Effector CD8-positive, alpha-beta T cell (primary cell): ENCODE results near the gene BAZ2B.

Experiments used
- DNase-seq: peaks from one replicate; lab custom pipeline; 2025; lab: John Stamatoyannopoulos, UW

The BAZ2B gene

DNA sequence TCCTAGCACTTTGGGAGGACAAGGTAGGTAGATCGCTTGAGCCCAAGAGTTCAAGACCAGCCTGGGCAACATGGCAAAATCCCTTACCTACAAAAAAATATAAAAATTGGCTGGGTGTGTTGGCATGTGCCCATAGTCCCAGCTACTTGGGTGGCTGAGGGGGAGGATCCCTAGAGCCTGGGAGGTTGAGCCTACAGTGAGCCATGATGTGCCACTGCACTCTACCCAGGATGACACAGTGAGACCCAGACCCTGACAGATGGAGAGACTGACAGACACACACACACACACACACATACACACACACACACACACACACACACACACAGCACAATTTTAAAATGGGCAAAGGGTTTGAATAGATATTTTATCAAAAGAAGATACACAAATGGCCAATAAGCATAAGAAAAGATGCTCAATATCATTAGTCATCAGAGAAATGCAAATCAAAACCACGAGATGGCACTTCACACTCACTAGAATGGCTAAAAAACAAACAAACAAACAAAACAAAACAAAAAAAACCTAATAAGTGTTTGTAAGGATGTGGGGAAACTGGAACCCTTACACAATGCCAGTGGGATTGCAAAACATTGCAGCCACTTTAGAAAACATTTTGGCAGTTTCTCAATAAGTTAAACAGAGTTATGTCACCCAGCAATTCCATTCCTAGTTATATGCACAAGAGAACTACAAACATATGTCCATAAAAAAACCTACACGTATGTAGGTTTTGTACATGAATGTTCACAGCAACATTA lies 42.3 kb downstream of the BAZ2B start:
- DNase-seq: no peak

DNA sequence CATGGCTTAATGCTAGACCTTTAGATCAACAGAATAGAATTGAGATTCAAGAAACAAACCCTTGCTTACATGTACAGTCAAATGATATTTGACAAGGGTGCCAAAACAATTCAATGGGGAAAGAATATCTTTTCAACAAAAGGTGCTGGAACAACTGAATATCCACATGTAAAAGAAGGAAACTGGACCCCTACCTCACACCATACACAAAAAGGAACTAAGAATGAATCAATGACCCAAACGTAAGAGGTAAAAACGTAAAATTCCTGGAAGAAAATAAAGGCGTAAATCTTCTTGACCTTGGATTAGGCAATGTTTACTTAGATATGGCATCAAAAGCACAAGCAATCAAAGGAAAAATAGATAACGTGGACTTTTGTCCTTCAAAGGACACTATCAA lies 43.1 kb downstream of the BAZ2B start:
- DNase-seq: no peak

DNA sequence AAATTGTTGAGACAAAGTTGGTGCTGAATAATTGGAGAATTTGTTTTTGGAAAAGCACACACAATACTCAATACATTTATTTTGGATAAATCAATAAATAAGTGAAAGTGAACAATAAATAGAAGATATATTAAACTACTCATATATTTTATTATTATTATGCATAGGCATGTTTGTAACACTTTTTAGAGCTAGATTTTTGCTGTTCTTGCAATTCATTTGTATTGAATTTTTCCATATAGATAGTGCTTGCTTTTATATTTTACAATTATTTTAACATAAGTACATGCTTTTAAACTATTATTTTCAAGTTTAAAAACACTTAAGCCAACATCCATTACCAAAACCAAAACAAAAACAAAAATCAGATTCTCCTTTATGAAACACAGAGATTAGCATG lies 43.9 kb downstream of the BAZ2B start:
- DNase-seq: no peak

DNA sequence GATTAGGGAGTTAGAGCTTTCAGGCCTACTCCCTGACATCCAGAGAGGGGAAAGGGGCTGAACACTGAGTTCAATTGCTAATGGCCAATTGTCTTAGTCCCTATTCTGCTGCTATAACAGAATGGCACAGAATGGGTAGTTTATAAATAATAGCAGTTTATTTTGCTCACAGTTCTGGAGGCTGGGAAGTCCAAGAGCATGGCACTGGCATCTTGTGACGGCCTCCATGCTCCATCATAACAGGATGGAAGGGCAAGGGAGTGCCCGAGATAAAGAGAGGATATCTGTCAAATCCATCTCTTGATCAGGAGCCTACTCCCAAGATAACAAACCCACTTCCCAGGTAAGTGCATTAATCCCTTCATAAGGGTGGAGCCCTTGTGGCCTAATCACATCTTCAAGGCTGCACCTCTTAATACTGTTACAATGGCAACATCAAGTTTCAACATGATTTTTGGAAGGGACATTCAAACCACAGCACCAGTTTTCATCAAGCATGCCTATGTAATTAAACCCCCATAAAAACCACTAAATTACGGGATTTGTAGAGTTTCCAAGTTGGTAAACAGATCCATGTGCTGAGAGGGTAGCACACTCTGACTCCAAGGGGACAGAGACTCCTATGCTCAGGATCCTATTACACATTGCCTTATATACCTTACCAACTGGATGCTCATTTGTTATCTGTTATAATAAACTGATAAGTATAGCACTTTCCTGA lies 44.6 kb downstream of the BAZ2B start:
- no peak for DNase-seq

DNA sequence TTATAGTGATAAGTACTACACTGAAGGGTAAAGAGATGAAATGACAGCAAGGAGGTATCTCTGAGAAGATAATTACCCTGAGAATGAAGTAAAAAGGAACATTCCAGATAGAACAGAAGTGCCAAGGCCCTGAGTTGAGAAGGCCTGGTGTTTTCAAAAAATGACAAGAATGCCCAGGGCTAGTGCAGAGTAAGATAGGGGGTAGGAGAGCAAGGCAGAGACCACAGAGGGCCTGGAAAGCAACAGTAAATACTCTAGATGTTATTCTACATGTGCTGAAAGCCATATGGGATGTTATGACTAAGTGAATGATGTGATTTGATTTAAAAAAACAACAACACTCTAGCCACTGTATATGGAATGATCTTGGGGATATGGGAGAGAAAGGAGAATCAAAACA lies 52.3 kb downstream of the BAZ2B start:
- DNase-seq: no peak

DNA sequence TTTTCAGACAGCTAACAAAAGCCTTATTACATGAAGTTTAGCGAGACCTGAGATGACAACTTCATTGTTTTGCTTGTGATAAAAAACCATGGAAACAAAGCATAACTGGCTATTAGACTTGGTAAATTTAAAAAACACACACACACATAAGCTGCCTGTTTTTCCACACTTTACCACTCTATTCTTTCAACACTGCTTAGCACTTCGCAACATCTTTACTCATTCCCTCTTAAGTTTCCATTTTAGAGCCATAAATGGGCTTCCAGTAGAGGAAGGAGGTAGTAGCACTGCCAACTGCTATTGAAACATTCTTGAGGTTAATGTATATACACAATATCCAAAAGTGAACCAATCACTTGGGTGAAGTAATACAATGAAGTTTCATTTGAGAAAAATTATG lies 54.1 kb downstream of the BAZ2B start:
- DNase-seq: no peak

DNA sequence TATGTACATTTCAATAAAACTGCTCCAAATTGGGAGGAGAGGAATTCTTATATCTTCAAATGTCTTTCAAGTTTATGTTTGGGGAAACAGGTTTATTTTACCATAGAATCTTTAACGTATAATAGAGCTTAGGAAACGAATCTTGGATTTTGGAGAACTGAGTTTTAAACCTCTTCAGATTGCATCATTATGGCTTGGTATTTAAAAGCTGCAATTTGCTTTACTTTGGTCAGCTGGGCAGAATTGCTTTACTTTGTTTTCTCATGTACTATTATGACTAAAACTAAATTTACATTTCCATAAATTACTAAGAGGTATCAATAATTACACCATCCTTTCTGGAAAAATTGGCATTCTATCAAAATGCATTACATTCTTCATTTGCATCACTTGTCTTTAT lies 54.6 kb downstream of the BAZ2B start:
- no peak for DNase-seq

DNA sequence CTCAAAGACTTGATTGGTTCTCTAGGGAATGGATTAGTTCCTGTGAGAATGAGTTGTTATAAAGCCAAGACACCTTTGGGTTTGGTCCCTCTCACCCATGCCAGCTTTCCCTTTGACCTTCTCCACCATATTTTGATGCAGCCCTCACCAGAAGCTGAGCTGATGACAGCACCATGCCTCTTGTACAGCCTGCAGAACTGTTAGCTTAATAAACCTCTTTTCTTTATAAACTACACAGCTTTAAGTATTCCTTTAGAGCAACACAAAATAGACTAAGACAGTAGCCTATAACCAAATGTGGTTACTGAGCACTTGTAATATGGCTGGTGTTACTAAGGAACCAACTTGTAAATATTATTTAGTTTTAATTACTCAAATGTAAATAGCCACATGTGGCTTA lies 55.1 kb downstream of the BAZ2B start:
- DNase-seq: no peak

DNA sequence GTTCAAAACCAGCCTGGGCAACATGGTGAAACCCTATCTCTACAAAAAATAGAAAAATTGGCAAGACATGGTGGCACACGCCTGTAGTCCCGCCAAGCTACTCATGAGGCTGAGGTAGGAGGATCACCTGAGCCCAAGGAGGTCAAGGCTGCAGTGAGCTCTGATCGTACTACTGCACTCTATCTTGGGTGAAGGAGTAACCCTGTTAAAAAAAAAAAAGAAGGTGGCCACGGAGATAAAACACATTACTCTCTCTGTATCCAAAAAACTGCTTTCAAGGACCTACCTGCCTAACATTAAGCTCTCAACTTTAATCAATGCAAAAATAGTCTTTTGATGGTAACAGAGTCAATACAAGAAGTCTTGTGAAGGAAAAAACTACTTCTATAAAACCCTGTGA lies 57.3 kb downstream of the BAZ2B start:
- DNase-seq: no peak

DNA sequence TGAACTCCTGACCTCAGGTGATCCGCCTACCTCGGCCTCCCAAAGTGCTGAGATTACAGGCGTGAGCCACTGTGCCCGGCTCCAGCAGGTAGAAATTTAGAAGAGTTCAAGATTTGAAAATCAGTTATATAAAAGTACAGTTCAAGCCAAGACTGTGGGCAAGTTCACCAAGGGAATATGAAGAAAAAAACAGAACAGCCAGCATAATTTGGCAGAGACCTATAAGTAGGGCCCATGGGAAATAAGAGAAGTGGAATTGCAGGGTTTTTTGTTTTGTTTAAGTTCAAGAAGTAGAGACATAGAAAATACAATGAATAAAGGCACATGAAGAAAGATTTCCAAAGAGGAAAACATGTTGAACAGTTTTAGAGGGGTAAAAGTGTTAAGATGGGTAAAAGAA lies 57.9 kb downstream of the BAZ2B start:
- no peak for DNase-seq

DNA sequence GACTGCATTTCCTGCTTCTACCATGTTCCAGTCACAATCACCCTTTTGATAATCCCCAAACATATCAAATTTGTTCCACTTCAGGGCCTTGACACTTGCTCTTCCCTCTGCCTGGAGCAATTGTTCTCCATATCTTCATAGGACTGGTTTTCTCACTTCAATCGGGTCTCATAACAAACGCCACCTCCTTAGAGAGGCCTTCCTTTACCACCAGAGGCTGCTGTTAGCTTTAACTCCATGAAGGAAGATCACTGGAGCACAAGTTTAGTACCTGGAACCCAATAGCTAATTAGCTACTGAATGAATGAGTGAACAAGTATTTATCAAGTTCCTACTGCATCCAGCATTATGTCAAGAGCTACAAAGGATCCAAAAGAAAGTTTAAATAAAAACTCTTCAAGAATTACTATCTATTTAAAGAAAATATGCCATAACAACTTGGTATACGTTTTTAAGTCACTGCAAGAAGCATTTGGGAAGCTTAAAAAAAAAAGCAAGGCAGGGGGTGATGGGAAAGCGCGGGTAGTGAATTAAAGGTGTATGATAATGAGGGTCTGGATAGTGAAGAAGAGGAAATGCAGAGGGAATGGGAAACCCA lies 58.8 kb downstream of the BAZ2B start:
- no peak for DNase-seq

DNA sequence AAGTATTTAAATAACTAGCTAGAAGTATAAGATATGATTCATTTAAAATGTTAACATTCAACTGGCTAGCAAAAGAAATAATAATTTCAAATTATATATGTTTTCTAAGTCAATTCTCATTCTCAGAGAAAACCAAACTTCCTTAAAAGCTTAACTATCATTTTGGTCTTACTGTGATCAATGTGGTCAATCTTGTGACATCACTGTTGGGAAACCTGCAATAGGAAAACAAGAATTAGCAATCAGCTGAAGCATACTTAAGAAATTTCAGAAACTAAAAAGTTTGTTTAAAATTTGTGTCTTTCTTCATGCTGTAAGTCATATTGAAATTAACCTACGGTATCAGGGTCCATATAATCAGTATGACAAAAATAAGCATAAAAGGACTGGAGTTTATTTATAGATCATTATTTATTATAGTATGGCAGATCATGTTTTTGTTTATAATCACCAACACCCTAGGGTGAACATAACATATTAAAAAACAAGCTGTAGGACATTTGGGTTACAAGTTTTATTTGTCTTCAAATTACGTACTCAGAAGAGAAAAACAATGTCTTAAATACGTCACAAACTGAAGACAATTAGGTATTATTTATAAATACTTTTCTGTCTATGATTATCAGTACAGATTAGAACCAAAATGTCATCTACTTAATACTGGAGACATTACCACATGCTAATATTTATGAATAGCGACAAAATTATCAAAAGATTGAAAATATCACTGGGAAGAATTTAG lies 60.5 kb downstream of the BAZ2B start:
- DNase-seq: no peak

DNA sequence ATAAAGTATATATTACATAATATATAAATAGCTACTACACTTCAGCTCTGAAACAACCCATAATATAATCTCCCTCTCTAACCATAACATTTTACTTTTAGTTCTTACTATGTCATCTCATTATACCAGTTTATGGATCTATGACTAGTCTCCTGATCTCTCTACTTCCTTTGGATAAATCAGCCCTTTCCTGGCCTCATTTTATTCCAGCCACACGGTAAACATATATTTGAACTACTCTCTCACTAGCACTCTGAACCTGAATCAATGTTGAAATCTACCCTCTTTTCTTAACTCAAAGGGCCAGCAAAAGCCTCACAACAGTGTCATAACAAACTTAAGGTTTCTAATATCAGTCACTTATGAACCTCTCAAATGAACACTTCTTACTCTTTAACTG lies 62.6 kb downstream of the BAZ2B start:
- no peak for DNase-seq

DNA sequence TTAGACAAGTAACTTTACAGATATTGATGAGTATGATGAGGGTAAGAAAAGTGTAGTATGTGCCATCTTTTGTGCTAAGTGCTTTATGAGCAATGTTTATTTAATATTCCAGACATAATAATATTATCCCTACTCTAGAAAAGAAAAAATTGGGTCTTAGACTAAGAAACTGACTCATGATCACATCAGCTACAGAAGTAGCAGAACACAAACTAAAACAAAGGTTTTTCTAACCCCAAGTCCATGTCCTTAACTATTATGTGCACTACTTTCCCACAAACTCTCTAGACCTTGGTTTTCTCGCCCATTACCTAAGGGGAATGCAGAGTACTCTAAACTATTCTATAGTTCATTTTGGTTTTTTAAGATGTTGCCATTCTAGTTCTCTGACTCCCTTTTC lies 64.5 kb downstream of the BAZ2B start:
- DNase-seq: no peak

DNA sequence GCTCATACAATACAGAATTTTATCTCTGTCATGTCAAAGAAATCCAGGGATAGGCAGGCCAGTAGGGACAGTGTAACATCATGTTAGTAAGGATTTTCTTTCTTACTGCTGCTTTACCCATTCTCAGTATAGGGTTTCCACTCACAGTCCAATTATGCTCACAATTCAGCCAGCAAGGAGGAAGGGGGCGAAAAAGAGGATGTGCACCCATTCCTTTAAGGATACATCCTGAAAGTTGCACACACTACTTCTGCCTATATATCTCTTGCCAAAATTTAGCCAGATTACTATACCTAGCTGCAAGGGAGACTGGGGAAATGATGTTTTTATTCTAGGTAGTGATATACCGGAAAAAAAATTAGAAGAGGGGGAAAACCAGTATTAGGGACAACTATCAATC lies 66.1 kb downstream of the BAZ2B start:
- DNase-seq: no peak

DNA sequence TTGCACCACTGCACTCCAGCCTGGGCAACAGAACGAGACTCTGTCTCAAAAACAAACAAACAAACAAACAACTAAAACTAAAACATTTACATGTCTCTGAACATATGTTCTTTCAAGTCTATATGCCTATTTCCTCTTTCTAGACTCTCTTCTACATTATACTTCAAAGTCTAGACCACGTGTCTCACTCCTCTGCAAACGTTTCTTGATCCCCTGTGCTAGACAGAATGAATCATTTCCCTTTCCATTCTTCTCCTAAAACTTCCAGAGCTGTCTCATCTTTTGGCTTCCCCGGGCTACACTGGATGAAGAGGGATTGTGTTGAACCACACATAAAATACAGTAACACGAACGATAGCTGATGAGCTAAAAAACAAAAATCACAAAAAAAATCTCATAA lies 67.1 kb downstream of the BAZ2B start:
- no peak for DNase-seq

DNA sequence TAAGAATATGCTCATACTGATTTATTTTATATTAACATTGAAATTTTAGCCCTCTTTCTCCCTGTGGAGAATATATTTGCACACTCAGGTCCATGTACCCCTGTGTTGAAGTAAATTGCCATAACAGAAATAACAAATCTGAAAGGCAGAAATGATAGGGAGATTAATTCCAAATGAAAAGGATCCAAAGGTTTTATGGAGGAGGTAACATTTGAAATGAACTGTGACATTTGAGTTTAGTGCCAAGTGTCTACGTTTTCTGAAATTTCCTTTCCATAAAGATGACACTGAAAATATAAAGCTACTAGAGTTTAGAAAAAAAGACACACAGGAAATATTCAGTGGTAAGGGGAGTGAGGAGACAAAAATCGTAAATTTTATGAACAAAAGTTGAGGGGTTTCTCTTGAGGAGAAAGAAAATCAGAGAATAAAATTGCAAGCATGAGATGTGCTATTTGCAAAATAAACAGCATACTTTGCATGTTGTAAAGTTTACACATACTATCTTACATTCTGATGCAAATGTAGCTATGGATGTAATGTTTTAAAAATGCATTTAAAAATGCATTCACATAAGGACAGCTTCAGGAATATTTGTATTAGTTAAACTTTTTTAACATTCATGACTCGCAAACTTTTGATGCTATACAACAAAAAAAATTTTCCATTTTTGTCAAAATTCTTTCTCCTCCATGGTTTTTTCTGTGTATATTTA lies 69.5 kb downstream of the BAZ2B start:
- no peak for DNase-seq

DNA sequence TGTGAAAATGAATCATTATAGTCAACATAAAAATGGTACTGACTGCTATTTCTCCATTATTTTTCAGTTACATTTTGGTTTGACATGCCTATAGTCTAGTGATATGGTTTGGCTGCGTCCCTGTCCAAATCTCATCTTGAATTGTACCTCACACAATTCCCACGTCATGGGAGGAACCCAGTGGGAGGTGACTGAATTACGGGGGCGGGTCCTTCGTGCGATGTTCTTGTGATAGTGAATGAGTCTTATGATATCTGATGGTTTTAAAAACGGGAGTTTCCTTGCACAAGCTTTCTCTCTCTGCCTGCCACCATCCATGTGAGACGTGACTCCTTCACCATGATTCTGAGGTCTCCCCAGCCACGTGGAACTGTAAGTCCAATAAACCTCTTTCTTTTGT lies 70.3 kb downstream of the BAZ2B start:
- no peak for DNase-seq

DNA sequence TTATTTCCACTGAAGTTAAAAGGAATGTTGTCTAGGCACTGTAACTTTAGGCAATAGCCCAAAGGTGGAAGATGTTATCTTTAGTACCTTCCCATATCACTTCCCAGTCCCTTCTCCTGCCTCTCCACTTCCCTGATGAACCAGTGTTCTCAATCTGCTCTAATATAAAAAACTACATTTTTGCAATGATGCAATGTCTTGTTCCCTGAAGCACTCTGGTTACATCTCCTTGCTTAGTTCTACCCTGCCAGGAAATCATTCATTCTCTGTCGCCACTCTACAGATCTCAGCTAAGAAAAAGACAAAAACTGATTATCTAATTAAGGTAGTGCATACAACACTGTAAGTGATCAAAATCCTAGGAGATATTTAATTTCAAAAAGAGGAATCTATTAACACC lies 71.3 kb downstream of the BAZ2B start:
- DNase-seq: no peak

DNA sequence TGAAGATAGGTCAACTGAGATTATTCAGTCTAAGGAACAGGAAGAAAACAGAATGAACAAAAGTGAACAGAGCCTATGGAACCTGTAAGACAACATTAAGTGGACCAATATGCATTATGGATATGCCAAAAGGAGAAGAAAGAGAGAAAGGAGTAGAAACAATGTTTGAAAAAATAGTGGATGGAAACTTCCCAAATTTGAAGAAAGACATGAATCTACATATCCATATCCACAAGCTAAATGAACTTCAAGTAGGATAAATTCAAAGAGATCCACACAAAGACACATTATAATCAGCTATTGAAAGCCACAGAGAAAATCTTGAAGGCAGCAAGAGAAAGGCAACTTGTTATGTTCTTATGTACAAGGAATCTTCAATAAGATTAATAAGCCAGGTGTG lies 74.2 kb downstream of the BAZ2B start:
- no peak for DNase-seq

DNA sequence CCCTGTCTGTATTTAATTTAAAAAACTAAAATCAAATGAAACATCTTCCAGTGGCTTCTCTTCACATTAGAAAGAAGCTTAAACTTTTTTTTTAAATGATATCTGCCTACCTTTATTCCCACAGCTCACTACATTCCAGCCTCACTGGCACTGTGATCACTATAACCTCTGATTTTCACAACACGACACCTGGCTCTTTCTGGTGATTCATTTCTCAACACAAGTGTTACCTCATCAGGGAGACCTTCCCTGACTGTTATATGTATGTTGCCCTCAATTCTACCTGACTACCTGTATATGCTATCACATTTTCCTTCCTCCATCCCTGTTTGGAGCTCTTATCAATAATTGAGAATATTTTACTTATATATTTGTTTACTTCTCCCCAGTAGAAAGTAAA lies 76.6 kb downstream of the BAZ2B start:
- DNase-seq: no peak

DNA sequence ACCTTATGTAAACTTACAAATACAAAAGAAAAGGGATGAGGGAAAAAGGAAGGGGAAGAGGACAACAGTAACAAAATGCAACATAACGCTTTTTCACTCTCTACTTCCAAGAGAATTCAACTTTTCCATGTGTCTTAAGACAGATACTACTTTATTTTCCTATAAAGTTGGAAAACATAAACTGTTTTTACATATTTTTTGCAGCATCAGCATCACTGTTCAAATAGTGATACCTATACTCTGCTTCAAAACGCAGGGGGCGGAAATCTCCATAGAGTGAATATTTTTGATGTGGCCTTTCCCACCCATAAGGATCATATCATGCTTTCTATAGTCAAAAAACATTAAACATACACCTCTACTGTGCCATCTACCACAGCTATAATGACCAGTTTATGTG lies 77.5 kb downstream of the BAZ2B start:
- no peak for DNase-seq
